Uterus (tissue), 4 donors: ENCODE results near the gene DNAH6. TPM values are rescaled to one million over a fixed set of nuclear protein-coding genes. Genes with fewer than 3 reads are reported as not detected.
"Not testable (repeated sequence)": the region's sequence is repeated elsewhere in the genome, so short reads cannot be mapped to it uniquely, and the experiment has no call there.

ENCODE experiments used
- DNase-seq, 2 donors: peaks; one replicate each; pipeline ENCODE4 v3.0.0-alpha.2; 2019 to 2020
- H3K27ac ChIP-seq, 2 donors: fragments of 200-600 bp; sonication (generic); 1 replicate in 1 of 2; 2 replicates in 1 of 2; pipeline ENCODE4 v1.5.1; 2016 to 2018
- H3K27me3 ChIP-seq, 2 donors: fragments of 200-600 bp; sonication (generic); one replicate each; pipeline ENCODE4 v1.5.1; 2018 to 2019; ENCODE audit warnings: control low read depth in 1 of 2
- H3K36me3 ChIP-seq, 2 donors: fragments of 200-600 bp; sonication (generic); one replicate each; pipeline ENCODE4 v1.5.1; 2019; ENCODE audit warnings: control low read depth in 1 of 2
- H3K4me1 ChIP-seq, 2 donors: fragments of 200-600 bp; sonication (generic); one replicate each; pipeline ENCODE4 v1.5.1; 2018 to 2019; ENCODE audit warnings: control low read depth in 1 of 2
- H3K4me3 ChIP-seq, 2 donors: fragments of 200-600 bp; sonication (generic); 1 replicate in 1 of 2; 2 replicates in 1 of 2; pipeline ENCODE4 v1.5.1; 2018 to 2019; ENCODE audit warnings: mild to moderate bottlenecking in 1 of 2
- H3K9me3 ChIP-seq, 2 donors: fragments of 200-600 bp; sonication (generic); one replicate each; pipeline ENCODE4 v1.5.1; 2019; ENCODE audit warnings: control low read depth in 1 of 2
- CTCF ChIP-seq, 4 experiments: fragments of 200-600 bp in 2 of 4; fragments of 450-650 bp in 2 of 4; sonication (generic) in 2 of 4; IDR thresholded peaks; one replicate each; pipeline ENCODE4 v1.5.1; 2016 to 2019; ENCODE audit warnings: antibody characterized with exemption in 4 of 4, mild to moderate bottlenecking in 2 of 4, moderate library complexity in 1 of 4
- POLR2A ChIP-seq, 2 donors: fragments of 450-650 bp; IDR thresholded peaks; one replicate each; pipeline ENCODE4 v1.6.1; 2016; ENCODE audit warnings: antibody characterized with exemption in 2 of 2, mild to moderate bottlenecking in 1 of 2, moderate library complexity in 1 of 2
- intact Hi-C: fragments of 100-400 bp; cut with DNase I; formaldehyde crosslinking; loops from one replicate; pipeline ENCODE4 v1.15.1; 2023; ENCODE audit warnings: low total_unique reads
- total RNA-seq, 4 donors: library from RNA; depleted of rRNA in 3 of 4; stranded (reverse); fragments of >200 nt in 3 of 4; gene quantifications; one replicate each; pipeline versions ENCODE4 v1.1.0 to v1.2.4, GENCODE V29; 2014 to 2023
- donor health status: DM: yes; HTN: yes; CAD: no.

Gene DNAH6
- total RNA-seq, 4 donors from 2014 or later, result 1.0 to 8.4 (median 2.7) TPM

- intact Hi-C loops, result no loop called here
- Histone ChIP-seq H3K9me3 (no peaks in the 10 kb centered on the region), H3K27ac (no peak overlapping the region), H3K36me3 (no peaks in the 10 kb centered on the region), H3K27me3 (no peaks in the 10 kb centered on the region), H3K4me1 (no peaks in the 10 kb centered on the region), H3K4me3 (no peak overlapping the region)
- TF ChIP-seq POLR2A (IDR thresholded peaks at IDR 0.05), result no peak
- TF ChIP-seq CTCF (IDR thresholded peaks at IDR 0.05), result no peak
- no peak for DNase-seq
Measured at GRCh38 chr2:84862006-84862405, 345.7 kb downstream of the DNAH6 start.

DNA sequence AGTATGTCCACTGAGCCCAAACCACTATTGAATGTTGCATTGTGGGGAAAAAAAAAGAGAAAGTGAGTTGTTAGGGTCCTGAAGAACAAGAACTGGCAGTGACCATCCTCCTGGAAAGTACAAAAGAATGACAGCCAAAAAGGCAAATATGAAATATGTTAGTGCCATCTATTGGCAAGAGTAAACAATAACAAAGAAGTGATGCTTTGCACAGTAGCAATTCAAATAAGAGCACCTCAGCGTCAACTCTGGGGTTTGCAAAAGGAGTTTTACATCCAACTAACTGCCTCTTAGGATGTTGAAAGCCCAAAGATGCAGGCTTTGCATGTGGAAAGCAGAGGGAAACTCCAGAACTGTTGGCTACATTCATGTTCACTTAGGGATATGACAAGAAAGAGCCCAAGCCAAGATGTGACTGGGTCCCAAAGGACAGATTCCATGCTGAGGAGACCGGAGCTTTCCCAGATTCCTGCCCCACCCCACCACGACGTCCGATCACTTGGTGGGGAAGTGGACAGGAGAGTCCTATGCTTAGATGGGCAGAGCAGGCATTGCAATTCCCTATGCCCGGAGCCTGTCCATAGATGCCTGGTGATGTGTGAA is 349.0 kb downstream of the DNAH6 start:
- no peak for TF ChIP-seq POLR2A (IDR thresholded peaks at IDR 0.05)
- no peak for TF ChIP-seq CTCF (IDR thresholded peaks at IDR 0.05)
- DNase-seq, result no peak
- Histone ChIP-seq H3K27me3 (no peaks in the 10 kb centered on the region), H3K4me1 (no peaks in the 10 kb centered on the region), H3K9me3 (no peaks in the 10 kb centered on the region), H3K27ac (no peak overlapping the region), H3K36me3 (no peaks in the 10 kb centered on the region), H3K4me3 (no peak overlapping the region)
- intact Hi-C loops, result no loop called here

GRCh38 chr2:84866122-84866521 is 349.8 kb downstream of the DNAH6 start:
- Histone ChIP-seq H3K27me3 (no peaks in the 10 kb centered on the region), H3K36me3 (no peaks in the 10 kb centered on the region), H3K27ac (no peak overlapping the region), H3K9me3 (no peaks in the 10 kb centered on the region), H3K4me1 (no peaks in the 10 kb centered on the region), H3K4me3 (no peak overlapping the region)
- DNase-seq, result no peak
- no peak for TF ChIP-seq CTCF (IDR thresholded peaks at IDR 0.05)
- no peak for TF ChIP-seq POLR2A (IDR thresholded peaks at IDR 0.05)
- intact Hi-C loops, result no loop called here

- intact Hi-C loops, H3K9me3 ChIP-seq, H3K27ac ChIP-seq, H3K4me3 ChIP-seq, H3K4me1 ChIP-seq, H3K27me3 ChIP-seq, DNase-seq, H3K36me3 ChIP-seq: not testable (repeated sequence)
Measured at GRCh38 chr2:84868327-84868726, 352.0 kb downstream of the DNAH6 start.

Other genes with a start within 250 kb of the DNAH6 start
- 10 to 100 TPM; 32.5 to 64.1 (median 54.1) TPM for gene SUCLG1, start 57.2 kb upstream of the DNAH6 start, total RNA-seq